Upper lobe of right lung (tissue), 1 donor: ENCODE results near the gene AMOTL2. TPM values are rescaled to one million over a fixed set of nuclear protein-coding genes. Genes with fewer than 3 reads are reported as not detected.

Experiments
- ATAC-seq: fragments of 200-7000 bp; cut with Tn5 transposase; one replicate; pipeline ENCODE4 v1.9.1; 2020; ENCODE audit warnings: mild to moderate bottlenecking, moderate library complexity
- DNase-seq: peaks from one replicate; pipeline ENCODE4 v3.0.0-alpha.2; 2020
- H3K27ac ChIP-seq: fragments of 200-600 bp; one replicate; pipeline ENCODE4 v1.8.0; 2022
- H3K27me3 ChIP-seq: fragments of 200-600 bp; one replicate; pipeline ENCODE4 v1.8.0; 2022; ENCODE audit warnings: mild to moderate bottlenecking
- H3K36me3 ChIP-seq: fragments of 200-600 bp; one replicate; pipeline ENCODE4 v1.8.0; 2022
- H3K4me1 ChIP-seq: fragments of 200-600 bp; one replicate; pipeline ENCODE4 v1.8.0; 2022
- H3K4me3 ChIP-seq: fragments of 200-600 bp; one replicate; pipeline ENCODE4 v1.8.0; 2022; ENCODE audit warnings: mild to moderate bottlenecking
- H3K9me3 ChIP-seq: fragments of 200-600 bp; one replicate; pipeline ENCODE4 v1.8.0; 2022
- intact Hi-C: fragments of 100-400 bp; cut with DNase I; formaldehyde crosslinking; loops from one replicate; pipeline ENCODE4 v1.11.0; 2022
- total RNA-seq: library from RNA; stranded (reverse); fragmentation: NEBNext Ultra II Directional; extraction: Animal tissue kit (Norgen Biotek cat#: 25700); gene quantifications from one replicate; pipeline ENCODE4 v1.2.1, GENCODE V29; 2021
- TF ChIP-seq, protein P1 (sequence below): fragments of 200-600 bp; IDR thresholded peaks from one replicate; pipeline ENCODE4 v1.8.0; 2022; ENCODE audit warnings: antibody characterized with exemption
- donor health status: DM: no; HTN: yes; CAD: no; lungs with severe emphysema.

AMOTL2 gene
- total RNA-seq, 1 donor from 2014 or later = 119 TPM

DNA sequence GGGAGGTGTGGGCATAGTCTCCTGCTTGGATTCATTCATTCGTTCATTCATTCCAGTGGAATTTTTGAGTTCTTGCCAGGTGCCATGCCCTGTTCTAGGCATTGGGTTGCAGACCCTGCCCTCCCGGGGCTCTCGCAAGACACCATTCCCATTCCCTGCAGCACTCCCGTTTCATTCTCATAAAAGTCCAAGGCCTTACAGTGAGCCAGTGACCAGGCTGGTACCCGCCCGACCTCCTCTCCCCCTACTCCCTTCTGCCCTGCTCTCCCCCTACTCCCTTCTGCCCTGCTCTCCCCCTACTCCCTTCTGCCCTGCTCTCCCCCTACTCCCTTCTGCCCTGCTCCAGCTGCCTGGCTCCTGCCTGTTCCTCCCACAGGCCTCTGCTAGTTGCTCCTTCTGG lies 41.9 kb downstream of the AMOTL2 start:
- intact Hi-C loops = no loop called here
- no peaks in the 10 kb centered on the region for H3K36me3 ChIP-seq
- DNase-seq (no peak), ATAC-seq (no peak)
- peak overlapping the region; percentile 76 for H3K27ac ChIP-seq
- no peak overlapping the region for H3K4me3 ChIP-seq
- H3K4me1 ChIP-seq = peaks cover 74% of the 10 kb centered on the region
- no peaks in the 10 kb centered on the region for H3K27me3 ChIP-seq
- no peaks in the 10 kb centered on the region for H3K9me3 ChIP-seq
- TF ChIP-seq, protein P1, sequence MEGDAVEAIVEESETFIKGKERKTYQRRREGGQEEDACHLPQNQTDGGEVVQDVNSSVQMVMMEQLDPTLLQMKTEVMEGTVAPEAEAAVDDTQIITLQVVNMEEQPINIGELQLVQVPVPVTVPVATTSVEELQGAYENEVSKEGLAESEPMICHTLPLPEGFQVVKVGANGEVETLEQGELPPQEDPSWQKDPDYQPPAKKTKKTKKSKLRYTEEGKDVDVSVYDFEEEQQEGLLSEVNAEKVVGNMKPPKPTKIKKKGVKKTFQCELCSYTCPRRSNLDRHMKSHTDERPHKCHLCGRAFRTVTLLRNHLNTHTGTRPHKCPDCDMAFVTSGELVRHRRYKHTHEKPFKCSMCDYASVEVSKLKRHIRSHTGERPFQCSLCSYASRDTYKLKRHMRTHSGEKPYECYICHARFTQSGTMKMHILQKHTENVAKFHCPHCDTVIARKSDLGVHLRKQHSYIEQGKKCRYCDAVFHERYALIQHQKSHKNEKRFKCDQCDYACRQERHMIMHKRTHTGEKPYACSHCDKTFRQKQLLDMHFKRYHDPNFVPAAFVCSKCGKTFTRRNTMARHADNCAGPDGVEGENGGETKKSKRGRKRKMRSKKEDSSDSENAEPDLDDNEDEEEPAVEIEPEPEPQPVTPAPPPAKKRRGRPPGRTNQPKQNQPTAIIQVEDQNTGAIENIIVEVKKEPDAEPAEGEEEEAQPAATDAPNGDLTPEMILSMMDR = no peak

DNA sequence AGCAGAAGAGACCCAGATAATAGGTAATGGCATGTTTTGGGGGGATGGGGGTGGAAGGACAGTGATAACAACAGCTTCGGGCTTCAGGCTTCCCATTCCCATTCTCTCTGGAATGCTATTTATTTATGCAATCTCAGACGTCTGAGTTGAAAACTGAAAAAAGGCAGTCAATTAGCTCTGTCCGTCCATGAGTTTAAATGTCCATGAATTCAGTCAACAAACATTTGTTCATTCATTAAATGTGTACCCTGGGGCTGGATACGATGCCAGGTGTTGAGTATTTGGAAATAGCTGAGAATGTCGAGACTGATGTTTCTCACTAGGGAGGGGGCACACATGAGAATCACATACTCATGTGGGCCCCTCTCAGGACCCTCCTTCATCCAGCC lies 42.4 kb downstream of the AMOTL2 start:
- ATAC-seq (no peak), DNase-seq (no peak)
- no peak overlapping the region for H3K4me3 ChIP-seq
- intact Hi-C loops = no loop called here
- peaks cover 76% of the 10 kb centered on the region for H3K4me1 ChIP-seq
- H3K36me3 ChIP-seq = no peaks in the 10 kb centered on the region
- TF ChIP-seq, protein P1 = no peak
- no peaks in the 10 kb centered on the region for H3K27me3 ChIP-seq
- H3K9me3 ChIP-seq = no peaks in the 10 kb centered on the region
- peak overlapping the region; percentile 76 for H3K27ac ChIP-seq

DNA sequence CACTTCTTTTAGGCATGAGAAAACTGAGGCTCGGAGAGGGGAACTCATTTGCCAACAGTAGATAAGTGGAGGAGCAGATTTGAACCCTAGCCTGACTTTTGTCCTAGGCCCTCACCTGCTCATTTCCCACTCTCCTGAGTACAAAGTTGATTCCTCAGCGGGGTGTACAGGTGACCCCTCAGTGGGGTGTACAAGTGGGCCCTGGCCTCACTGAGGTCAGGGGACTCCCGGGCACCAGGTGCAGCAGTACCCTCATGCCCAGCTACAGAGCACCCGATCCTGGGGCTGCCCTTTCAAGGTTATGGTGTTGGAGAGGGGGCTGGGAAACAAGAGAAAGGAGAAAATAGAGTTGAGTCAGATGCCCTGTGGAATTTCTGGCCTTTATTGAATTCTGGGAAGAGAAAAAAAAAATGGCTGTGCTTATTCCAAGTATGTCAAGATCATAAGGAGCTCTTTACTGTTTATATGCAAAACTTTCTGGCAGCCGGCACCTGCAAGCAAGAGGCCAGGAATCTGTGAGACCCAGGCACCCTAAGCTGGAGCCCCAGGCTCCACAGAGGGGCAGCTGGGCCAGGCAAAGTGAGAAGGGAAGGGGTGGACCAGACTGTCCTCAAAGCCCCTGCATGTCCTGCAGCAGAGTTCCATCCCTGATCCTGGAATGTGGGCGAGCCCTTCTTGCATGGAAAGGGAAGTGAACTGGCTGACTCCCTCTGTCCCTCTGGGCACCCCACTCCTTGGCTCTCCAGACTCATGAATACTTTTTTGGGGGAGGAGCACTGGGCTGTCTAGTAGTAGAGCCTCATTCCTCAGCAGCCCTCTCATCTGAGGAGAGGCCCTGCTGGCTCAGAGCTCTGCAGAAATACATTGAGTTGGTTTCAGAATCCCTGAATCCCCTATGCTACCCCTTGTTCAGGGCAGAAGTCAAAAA lies 43.1 kb downstream of the AMOTL2 start:
- no peak overlapping the region for H3K4me3 ChIP-seq
- intact Hi-C loops = no loop called here
- DNase-seq = no peak
- peak overlapping the region; percentile 76 for H3K27ac ChIP-seq
- TF ChIP-seq, protein P1 = no peak
- no peaks in the 10 kb centered on the region for H3K9me3 ChIP-seq
- H3K36me3 ChIP-seq = no peaks in the 10 kb centered on the region
- ATAC-seq = peak; percentile 78
- peaks cover 80% of the 10 kb centered on the region for H3K4me1 ChIP-seq
- no peaks in the 10 kb centered on the region for H3K27me3 ChIP-seq

- peak overlapping the region; percentile 30 for H3K27ac ChIP-seq
- no peaks in the 10 kb centered on the region for H3K36me3 ChIP-seq
- intact Hi-C loops = no loop called here
- peaks cover 70% of the 10 kb centered on the region for H3K4me1 ChIP-seq
- DNase-seq (no peak), ATAC-seq (no peak)
- H3K27me3 ChIP-seq = no peaks in the 10 kb centered on the region
- H3K4me3 ChIP-seq = no peak overlapping the region
- H3K9me3 ChIP-seq = no peaks in the 10 kb centered on the region
- TF ChIP-seq, protein P1 = no peak
These were observed 45.4 kb downstream of the AMOTL2 start for GRCh38 chr3:134328846-134329245.

- Histone ChIP-seq H3K9me3 (no peaks in the 10 kb centered on the region), H3K4me1 (peaks cover 63% of the 10 kb centered on the region), H3K4me3 (no peak overlapping the region), H3K36me3 (no peaks in the 10 kb centered on the region), H3K27ac (peak overlapping the region; percentile 30), H3K27me3 (no peaks in the 10 kb centered on the region)
- ATAC-seq (no peak), DNase-seq (no peak)
- intact Hi-C loops = no loop called here
- TF ChIP-seq, protein P1 = no peak
These were observed 46.1 kb downstream of the AMOTL2 start for GRCh38 chr3:134328147-134328591.
